Trophoblast cell (in vitro differentiated cells and primary cell): Measurements from ENCODE around the gene SLC22A9. TPM values are rescaled to one million over a fixed set of nuclear protein-coding genes. Genes with fewer than 3 reads are reported as not detected.
"Not testable (repeated sequence)": the region's sequence is repeated elsewhere in the genome, so short reads cannot be mapped to it uniquely, and the experiment has no call there.

Source experiments
- DNase-seq, 2 donors: peaks; one replicate each; pipeline ENCODE4 v3.0.0-alpha.2; 2016
- H2AFZ ChIP-seq: 2 replicates; pipeline ENCODE4 v1.6.1; 2013; ENCODE audit warnings: low read length, moderate library complexity, mild to moderate bottlenecking; ENCODE audit not compliant: insufficient read depth, poor library complexity
- H2AK5ac ChIP-seq: 2 replicates; pipeline ENCODE4 v1.6.1; 2013; ENCODE audit warnings: mild to moderate bottlenecking, low read length
- H2BK120ac ChIP-seq: 2 replicates; pipeline ENCODE4 v1.6.1; 2013; ENCODE audit warnings: low read length, mild to moderate bottlenecking, moderate library complexity; ENCODE audit not compliant: insufficient read depth, poor library complexity
- H2BK12ac ChIP-seq: 2 replicates; pipeline ENCODE4 v1.6.1; 2013; ENCODE audit warnings: mild to moderate bottlenecking, low read length, moderate library complexity
- H2BK5ac ChIP-seq: 2 replicates; pipeline ENCODE4 v1.6.1; 2013; ENCODE audit warnings: low read length, low read depth, moderate library complexity, mild to moderate bottlenecking; ENCODE audit not compliant: poor library complexity
- H3K14ac ChIP-seq: 2 replicates; pipeline ENCODE4 v1.6.1; 2013; ENCODE audit warnings: mild to moderate bottlenecking, low read length
- H3K18ac ChIP-seq: 2 replicates; pipeline ENCODE4 v1.6.1; 2013; ENCODE audit warnings: mild to moderate bottlenecking, low read length
- H3K23ac ChIP-seq: 2 replicates; pipeline ENCODE4 v1.6.1; 2013; ENCODE audit warnings: low read length
- H3K27ac ChIP-seq: 2 replicates; pipeline ENCODE4 v1.5.1; 2013; ENCODE audit warnings: low read depth, mild to moderate bottlenecking, inconsistent platforms, low read length, moderate library complexity
- H3K27me3 ChIP-seq: 2 replicates; pipeline ENCODE4 v1.6.1; 2013; ENCODE audit warnings: inconsistent platforms, mild to moderate bottlenecking, low read length, moderate library complexity; ENCODE audit not compliant: insufficient read depth
- H3K36me3 ChIP-seq, 2 experiments: 1 replicate in 1 of 2; 2 replicates in 1 of 2; pipeline ENCODE4 v1.6.1; 2013; ENCODE audit warnings: low read length in 2 of 2, mild to moderate bottlenecking in 2 of 2, moderate library complexity in 1 of 2; ENCODE audit not compliant: insufficient read depth in 2 of 2, control insufficient read depth in 1 of 2
- H3K4ac ChIP-seq: 2 replicates; pipeline ENCODE4 v1.6.1; 2013; ENCODE audit warnings: low read depth, mild to moderate bottlenecking, low read length, moderate library complexity
- H3K4me1 ChIP-seq, 2 experiments: 1 replicate in 1 of 2; 2 replicates in 1 of 2; pipeline ENCODE4 v1.6.1; 2013; ENCODE audit warnings: low read length in 2 of 2, mild to moderate bottlenecking in 2 of 2, moderate library complexity in 1 of 2; ENCODE audit not compliant: insufficient read depth in 2 of 2, control insufficient read depth in 1 of 2
- H3K4me2 ChIP-seq: 2 replicates; pipeline ENCODE4 v1.6.1; 2013; ENCODE audit warnings: inconsistent platforms, mild to moderate bottlenecking, low read length, moderate library complexity
- H3K4me3 ChIP-seq: 2 replicates; pipeline ENCODE4 v1.5.1; 2013; ENCODE audit warnings: mild to moderate bottlenecking, low read depth, low read length, inconsistent platforms
- H3K79me1 ChIP-seq: one replicate; pipeline ENCODE4 v1.6.1; 2013; ENCODE audit warnings: low read length
- H3K79me2 ChIP-seq: 2 replicates; pipeline ENCODE4 v1.6.1; 2013; ENCODE audit warnings: low read length, mild to moderate bottlenecking; ENCODE audit not compliant: control insufficient read depth, insufficient read depth, poor library complexity
- H3K9ac ChIP-seq: 2 replicates; pipeline ENCODE4 v1.6.1; 2013; ENCODE audit warnings: mild to moderate bottlenecking, low read length
- H3K9me3 ChIP-seq: 2 replicates; pipeline ENCODE4 v1.6.1; 2013; ENCODE audit warnings: low read depth, mild to moderate bottlenecking, control low read depth, inconsistent platforms, low read length; ENCODE audit not compliant: insufficient read depth
- H4K12ac ChIP-seq: 2 replicates; pipeline ENCODE4 v1.6.1; 2013; ENCODE audit warnings: low read depth, mild to moderate bottlenecking, low read length, moderate library complexity
- H4K8ac ChIP-seq: 2 replicates; pipeline ENCODE4 v1.6.1; 2013; ENCODE audit warnings: low read depth, mild to moderate bottlenecking, low read length, moderate library complexity
- H4K91ac ChIP-seq: one replicate; pipeline ENCODE4 v1.6.1; 2013; ENCODE audit warnings: low read depth, mild to moderate bottlenecking, low read length, moderate library complexity
- WGBS: extraction: QIAGEN DNeasy Blood & Tissue Kit; methylation state at CpG from one replicate; pipeline ENCODE4 v1.1.7; 2013; ENCODE audit warnings: missing lambda C conversion rate; ENCODE audit not compliant: insufficient read length, insufficient coverage; ENCODE audit errors: extremely low coverage; 5-methylcytosine and 5-hydroxymethylcytosine counted together
- polyA plus RNA-seq: library from polyadenylated mRNA; stranded (reverse); fragments of 200-250 nt; gene quantifications from 2 replicates; pipeline ENCODE4 v1.2.3, GENCODE V29; 2013

The SLC22A9 gene
- polyA plus RNA-seq: not detected in 2 replicates

- Histone ChIP-seq H3K18ac (no peak within 1 kb of the TSS), H3K23ac (no peak within 1 kb of the TSS), H4K91ac (no peak within 1 kb of the TSS), H3K27ac (no peak within 1 kb of the TSS), H4K12ac (no peak within 1 kb of the TSS), H4K8ac (no peak within 1 kb of the TSS), H3K9ac (no peak within 1 kb of the TSS), H3K79me1 (no peaks in the 10 kb centered on the region), H2AFZ (no peak within 1 kb of the TSS), H3K4ac (no peak within 1 kb of the TSS), H2BK12ac (no peak within 1 kb of the TSS), H3K14ac (no peak within 1 kb of the TSS), H3K4me1 (no peaks in the 10 kb centered on the region), H2BK120ac (no peak within 1 kb of the TSS), H3K9me3 (no peaks in the 10 kb centered on the region), H3K4me2 (no peak within 1 kb of the TSS), H3K27me3 (no peaks in the 10 kb centered on the region), H3K36me3 (no peaks in the 10 kb centered on the region), H3K79me2 (no peaks in the 10 kb centered on the region), H2BK5ac (no peak within 1 kb of the TSS), H3K4me3 (no peak within 1 kb of the TSS), H2AK5ac (no peak within 1 kb of the TSS)
- no CpG with 5 or more reads among the region's 10 CpGs for WGBS
- DNase-seq: no peak
These were observed at the start of gene SLC22A9 for GRCh38 chr11:63369165-63369970. SLC22A9 (plus strand) TSS chr11:63369785; CDS start chr11:63370057, 272 bp downstream.

GRCh38 chr11:63321723-63322122 lies 47.9 kb upstream of the SLC22A9 start:
- no peaks in the 10 kb centered on the region for H3K4me1 ChIP-seq
- no peak overlapping the region for H3K14ac ChIP-seq
- no peak overlapping the region for H2BK5ac ChIP-seq
- no peak overlapping the region for H3K18ac ChIP-seq
- H2BK120ac ChIP-seq: no peak overlapping the region
- H4K12ac ChIP-seq: no peak overlapping the region
- no peak overlapping the region for H3K4me2 ChIP-seq
- H3K4me3 ChIP-seq: no peak overlapping the region
- no peak overlapping the region for H3K4ac ChIP-seq
- H3K9ac ChIP-seq: no peak overlapping the region
- no peak overlapping the region for H3K23ac ChIP-seq
- H3K36me3 ChIP-seq: no peaks in the 10 kb centered on the region
- peak in 1 of 2 donors; percentile 3 for DNase-seq
- no peaks in the 10 kb centered on the region for H3K79me1 ChIP-seq
- H3K9me3 ChIP-seq: no peaks in the 10 kb centered on the region
- H2AK5ac ChIP-seq: no peak overlapping the region
- no peak overlapping the region for H4K91ac ChIP-seq
- H3K27ac ChIP-seq: no peak overlapping the region
- no peaks in the 10 kb centered on the region for H3K27me3 ChIP-seq
- no peaks in the 10 kb centered on the region for H3K79me2 ChIP-seq
- no peak overlapping the region for H4K8ac ChIP-seq
- no peak overlapping the region for H2BK12ac ChIP-seq
- H2AFZ ChIP-seq: no peak overlapping the region

- not testable (repeated sequence) for H2AK5ac ChIP-seq, H3K9ac ChIP-seq, H2BK5ac ChIP-seq, H3K36me3 ChIP-seq, H3K27me3 ChIP-seq, H3K18ac ChIP-seq, H2BK12ac ChIP-seq, H3K79me1 ChIP-seq, H3K23ac ChIP-seq, H3K4me3 ChIP-seq, H3K4ac ChIP-seq, H2BK120ac ChIP-seq, H4K12ac ChIP-seq, H2AFZ ChIP-seq, H3K79me2 ChIP-seq, H3K14ac ChIP-seq, H3K4me2 ChIP-seq, H3K4me1 ChIP-seq, H4K91ac ChIP-seq, H3K9me3 ChIP-seq, H3K27ac ChIP-seq, H4K8ac ChIP-seq, DNase-seq
- WGBS: no CpG with 5 or more reads among the region's 3 CpGs
These were observed 34.5 kb upstream of the SLC22A9 start for GRCh38 chr11:63335089-63335488.

- Histone ChIP-seq H4K8ac (no peak overlapping the region), H3K9me3 (peaks cover 2% of the 10 kb centered on the region), H2BK5ac (no peak overlapping the region), H3K79me2 (no peaks in the 10 kb centered on the region), H4K12ac (no peak overlapping the region), H4K91ac (no peak overlapping the region), H3K14ac (no peak overlapping the region), H3K27me3 (no peaks in the 10 kb centered on the region), H3K36me3 (no peaks in the 10 kb centered on the region), H3K18ac (no peak overlapping the region), H2AK5ac (no peak overlapping the region), H2BK12ac (no peak overlapping the region), H3K4me1 (no peaks in the 10 kb centered on the region), H3K79me1 (no peaks in the 10 kb centered on the region), H3K4ac (no peak overlapping the region), H2BK120ac (no peak overlapping the region), H3K27ac (no peak overlapping the region), H3K9ac (no peak overlapping the region), H3K4me2 (no peak overlapping the region), H3K4me3 (no peak overlapping the region), H2AFZ (no peak overlapping the region), H3K23ac (no peak overlapping the region)
- no peak for DNase-seq
- no CpG with 5 or more reads among the region's 3 CpGs for WGBS
These were observed 32.5 kb upstream of the SLC22A9 start for GRCh38 chr11:63337070-63337469.
